Measurements from ENCODE around the gene MAP3K19.
"Not testable (repeated sequence)": the region's sequence is repeated elsewhere in the genome, so short reads cannot be mapped to it uniquely, and the experiment has no call there.

MAP3K19 gene

DNA sequence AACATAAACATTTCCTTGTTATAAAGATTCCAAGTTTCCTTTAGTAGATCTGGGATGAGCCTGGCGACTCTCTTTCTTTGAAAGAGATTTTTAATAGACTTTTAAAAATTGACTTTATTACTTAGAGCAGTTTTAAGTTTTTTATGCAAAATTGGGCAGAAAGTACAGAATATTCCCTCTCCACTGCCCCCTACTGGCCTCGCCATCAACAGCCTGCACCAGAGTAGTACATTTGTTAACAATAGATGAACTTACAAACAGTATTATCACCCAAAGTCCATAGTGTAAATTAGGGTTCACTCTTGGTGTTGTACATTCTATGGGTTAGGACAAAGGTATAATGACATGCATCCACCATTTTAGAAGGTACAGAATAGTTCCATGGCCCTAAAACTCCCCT is 3.9 kb downstream of the MAP3K19 start:
- Histone ChIP-seq H3K4me3 (no peak overlapping the region), H3K9me3 (ENCODE audit: low read depth, low read length) (no peaks in the 10 kb centered on the region), H3K27ac (no peak overlapping the region), H3K36me3 (ENCODE audit: insufficient read depth, low read length) (no peaks in the 10 kb centered on the region), H3K9ac (ENCODE audit: insufficient read length) (no peak overlapping the region)
- no peak for DNase-seq (ENCODE audit: low read depth, low spot score)
- TF ChIP-seq POLR2AphosphoS5 (IDR thresholded peaks at IDR 0.05; ENCODE audit: borderline replicate concordance, low read depth, low read length) (no peak), FOXP2 (optimal IDR thresholded peaks at IDR 0.05; ENCODE audit: control extremely low read depth, extremely low read length, insufficient read depth) (no peak), EZH2 (IDR thresholded peaks at IDR 0.05) (no peak)

DNA sequence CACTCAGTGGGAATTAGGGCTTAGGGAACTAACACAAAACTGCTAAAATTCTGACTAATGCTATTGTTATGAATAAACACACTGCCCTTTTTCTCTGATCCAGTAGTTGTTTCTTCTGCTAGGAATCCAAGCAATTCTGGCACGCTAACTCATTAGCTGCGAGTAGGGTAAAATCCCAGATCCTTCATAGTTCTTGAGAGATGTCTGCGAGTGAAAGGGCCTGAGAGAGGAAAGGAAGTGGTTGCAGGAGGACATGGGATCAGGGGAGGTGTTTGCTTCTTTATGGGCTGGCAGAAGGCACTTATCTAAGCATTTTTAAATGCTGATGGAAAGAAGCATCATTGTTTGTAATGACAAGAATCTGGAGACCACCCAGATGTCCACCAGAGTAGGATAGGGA is 9.4 kb downstream of the MAP3K19 start:
- Histone ChIP-seq H3K9me3 (ENCODE audit: low read depth, low read length) (no peaks in the 10 kb centered on the region), H3K36me3 (ENCODE audit: insufficient read depth, low read length) (no peaks in the 10 kb centered on the region), H3K27ac (no peak overlapping the region), H3K9ac (ENCODE audit: insufficient read length) (no peak overlapping the region), H3K4me3 (no peak overlapping the region)
- no peak for DNase-seq (ENCODE audit: low read depth, low spot score)
- TF ChIP-seq POLR2AphosphoS5 (IDR thresholded peaks at IDR 0.05; ENCODE audit: borderline replicate concordance, low read depth, low read length) (no peak), FOXP2 (optimal IDR thresholded peaks at IDR 0.05; ENCODE audit: control extremely low read depth, extremely low read length, insufficient read depth) (no peak), EZH2 (IDR thresholded peaks at IDR 0.05) (no peak)

DNA sequence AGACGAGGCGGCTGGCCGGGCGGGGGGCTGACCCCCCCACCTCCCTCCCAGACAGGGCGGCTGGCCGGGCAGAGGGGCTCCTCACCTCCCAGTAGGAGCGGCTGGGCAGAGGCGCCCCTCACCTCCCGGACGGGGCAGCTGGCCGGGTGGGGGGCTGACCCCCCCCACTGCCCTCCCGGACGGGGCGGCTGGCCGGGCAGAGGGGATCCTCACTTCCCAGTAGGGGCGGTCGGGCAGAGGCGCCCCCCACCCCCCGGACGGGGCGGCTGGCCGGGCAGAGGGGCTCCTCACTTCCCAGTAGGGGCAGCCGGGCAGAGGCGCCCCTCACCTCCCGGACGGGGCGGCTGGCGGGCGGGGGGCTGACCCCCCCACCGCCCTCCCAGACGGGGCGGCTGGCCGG is 14.0 kb downstream of the MAP3K19 start:
- not testable (repeated sequence) for H3K27ac ChIP-seq; H3K9me3 ChIP-seq (ENCODE audit: low read depth, low read length); H3K4me3 ChIP-seq; H3K9ac ChIP-seq (ENCODE audit: insufficient read length); H3K36me3 ChIP-seq (ENCODE audit: insufficient read depth, low read length); DNase-seq (ENCODE audit: low read depth, low spot score)

- no peak overlapping the region for H3K4me3 ChIP-seq
- H3K36me3 ChIP-seq (ENCODE audit: insufficient read depth, low read length), result no peaks in the 10 kb centered on the region
- no peaks in the 10 kb centered on the region for H3K9me3 ChIP-seq (ENCODE audit: low read depth, low read length)
- no peak overlapping the region for H3K27ac ChIP-seq
- no peak overlapping the region for H3K9ac ChIP-seq (ENCODE audit: insufficient read length)
- no peak for DNase-seq (ENCODE audit: low read depth, low spot score)
- TF ChIP-seq POLR2AphosphoS5 (IDR thresholded peaks at IDR 0.05; ENCODE audit: borderline replicate concordance, low read depth, low read length) (no peak), FOXP2 (optimal IDR thresholded peaks at IDR 0.05; ENCODE audit: control extremely low read depth, extremely low read length, insufficient read depth) (no peak), EZH2 (IDR thresholded peaks at IDR 0.05) (no peak)
Observed at GRCh38 chr2:135030826-135031225, 16.4 kb downstream of the MAP3K19 start.

DNA sequence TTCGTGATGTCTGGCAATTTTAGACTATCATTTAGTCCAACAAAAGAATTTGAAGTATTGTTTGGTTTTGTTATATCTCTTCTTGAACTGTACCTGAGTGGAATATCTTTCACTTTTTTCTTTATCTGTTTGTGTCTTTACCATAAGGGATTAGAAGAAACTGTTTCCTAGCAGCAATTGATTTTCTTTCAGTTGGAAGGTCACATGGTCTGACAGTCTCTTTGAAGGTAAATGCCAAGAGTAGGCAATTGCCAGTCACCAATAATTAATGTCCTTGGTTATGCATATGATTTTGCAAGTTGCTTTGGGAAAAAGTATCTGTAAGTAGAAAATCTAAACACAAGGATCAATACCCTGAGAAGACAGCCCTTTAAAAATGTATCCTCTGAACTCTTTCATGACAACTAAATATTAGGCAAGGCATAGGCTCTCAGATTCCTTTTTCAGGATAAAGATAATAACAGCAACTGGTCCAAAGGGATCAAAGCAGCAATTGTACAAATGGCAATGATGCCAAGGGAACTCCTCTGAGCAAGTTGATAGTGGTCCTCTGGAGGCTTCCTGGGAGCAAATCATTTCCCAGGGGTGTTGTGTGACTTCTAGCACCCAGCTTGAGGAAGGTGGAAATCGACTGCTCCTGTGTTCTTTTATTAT is 17.6 kb downstream of the MAP3K19 start:
- Histone ChIP-seq H3K4me3 (no peak overlapping the region), H3K9ac (ENCODE audit: insufficient read length) (no peak overlapping the region), H3K9me3 (ENCODE audit: low read depth, low read length) (no peaks in the 10 kb centered on the region), H3K36me3 (ENCODE audit: insufficient read depth, low read length) (no peaks in the 10 kb centered on the region), H3K27ac (no peak overlapping the region)
- no peak for DNase-seq (ENCODE audit: low read depth, low spot score)
- TF ChIP-seq POLR2AphosphoS5 (IDR thresholded peaks at IDR 0.05; ENCODE audit: borderline replicate concordance, low read depth, low read length) (no peak), FOXP2 (optimal IDR thresholded peaks at IDR 0.05; ENCODE audit: control extremely low read depth, extremely low read length, insufficient read depth) (no peak), EZH2 (IDR thresholded peaks at IDR 0.05) (no peak)

- H3K36me3 ChIP-seq (ENCODE audit: insufficient read depth, low read length), result no peaks in the 10 kb centered on the region
- H3K9me3 ChIP-seq (ENCODE audit: low read depth, low read length), result no peaks in the 10 kb centered on the region
- DNase-seq (ENCODE audit: low read depth, low spot score), result no peak
- no peak overlapping the region for H3K9ac ChIP-seq (ENCODE audit: insufficient read length)
- TF ChIP-seq FOXP2 (optimal IDR thresholded peaks at IDR 0.05; ENCODE audit: control extremely low read depth, extremely low read length, insufficient read depth) (no peak), EZH2 (IDR thresholded peaks at IDR 0.05) (no peak), POLR2AphosphoS5 (IDR thresholded peaks at IDR 0.05; ENCODE audit: borderline replicate concordance, low read depth, low read length) (no peak)
- no peak overlapping the region for H3K27ac ChIP-seq
- H3K4me3 ChIP-seq, result no peak overlapping the region
Observed at GRCh38 chr2:135023886-135024485, 23.3 kb downstream of the MAP3K19 start.

- H3K36me3 ChIP-seq (ENCODE audit: insufficient read depth, low read length), result no peaks in the 10 kb centered on the region
- no peak overlapping the region for H3K27ac ChIP-seq
- no peak for TF ChIP-seq POLR2AphosphoS5 (IDR thresholded peaks at IDR 0.05; ENCODE audit: borderline replicate concordance, low read depth, low read length)
- no peak for TF ChIP-seq EZH2 (IDR thresholded peaks at IDR 0.05)
- no peak for TF ChIP-seq FOXP2 (optimal IDR thresholded peaks at IDR 0.05; ENCODE audit: control extremely low read depth, extremely low read length, insufficient read depth)
- no peak for DNase-seq (ENCODE audit: low read depth, low spot score)
- no peak overlapping the region for H3K4me3 ChIP-seq
- H3K9ac ChIP-seq (ENCODE audit: insufficient read length), result no peak overlapping the region
- H3K9me3 ChIP-seq (ENCODE audit: low read depth, low read length), result no peaks in the 10 kb centered on the region
Observed at GRCh38 chr2:135022952-135023880, 24.0 kb downstream of the MAP3K19 start.

- H3K4me3 ChIP-seq, result no peak overlapping the region
- no peak overlapping the region for H3K27ac ChIP-seq
- no peak overlapping the region for H3K9ac ChIP-seq (ENCODE audit: insufficient read length)
- H3K9me3 ChIP-seq (ENCODE audit: low read depth, low read length), result no peaks in the 10 kb centered on the region
- H3K36me3 ChIP-seq (ENCODE audit: insufficient read depth, low read length), result no peaks in the 10 kb centered on the region
- TF ChIP-seq POLR2AphosphoS5 (IDR thresholded peaks at IDR 0.05; ENCODE audit: borderline replicate concordance, low read depth, low read length) (no peak), EZH2 (IDR thresholded peaks at IDR 0.05) (no peak), FOXP2 (optimal IDR thresholded peaks at IDR 0.05; ENCODE audit: control extremely low read depth, extremely low read length, insufficient read depth) (no peak)
- DNase-seq (ENCODE audit: low read depth, low spot score), result no peak
Observed at GRCh38 chr2:135021618-135022017, 25.6 kb downstream of the MAP3K19 start.
